HG02840 (cell line): Measurements from ENCODE around the gene RGS4.

ENCODE experiments used
- ATAC-seq: cut with Tn5 transposase; IDR thresholded peaks from one replicate; pipeline ENCODE4 v1.9.1; 2021; ENCODE audit warnings: mild to moderate bottlenecking, moderate library complexity, moderate number of reproducible peaks; ENCODE audit not compliant: unreplicated experiment, low FRiP score

Gene RGS4

GRCh38 chr1:163094589-163094988 is 25.4 kb downstream of the RGS4 start:
- ATAC-seq, result no peak

- ATAC-seq, result no peak
These were observed 26.1 kb downstream of the RGS4 start for GRCh38 chr1:163095213-163095612.

- no peak for ATAC-seq
These were observed 33.4 kb downstream of the RGS4 start for GRCh38 chr1:163102590-163102989.

- no peak for ATAC-seq
These were observed 35.4 kb downstream of the RGS4 start for GRCh38 chr1:163104385-163105099.

GRCh38 chr1:163106364-163106987 is 37.3 kb downstream of the RGS4 start:
- ATAC-seq, result no peak

GRCh38 chr1:163107655-163108054 is 38.5 kb downstream of the RGS4 start:
- no peak for ATAC-seq

- ATAC-seq, result no peak
These were observed 46.7 kb downstream of the RGS4 start for GRCh38 chr1:163115887-163116286.

- ATAC-seq, result no peak
These were observed 50.5 kb downstream of the RGS4 start for GRCh38 chr1:163119707-163120106.

GRCh38 chr1:163120372-163120771 is 51.2 kb downstream of the RGS4 start:
- no peak for ATAC-seq

GRCh38 chr1:163124812-163125211 is 55.7 kb downstream of the RGS4 start:
- no peak for ATAC-seq
